SK-N-SH treated with all-trans-retinoic acid at 6 μM for 48 hours (cell line): Measurements from ENCODE around the gene OR2A5.

Experiments used
- ATAC-seq: fragments of 200-7000 bp; cut with Tn5 transposase; 3 replicates; pipeline ENCODE4 v1.9.1; 2020; ENCODE audit warnings: mild to moderate bottlenecking, moderate library complexity
- ARNTL ChIP-seq: fragments of 450-650 bp; formaldehyde crosslinking; IDR thresholded peaks from 2 replicates; pipeline ENCODE4 v1.5.0; 2020; ENCODE audit warnings: low read depth, mild to moderate bottlenecking, moderate library complexity, borderline replicate concordance
- CREB5 ChIP-seq: fragments of 250-450 bp; sonication (Bioruptor Pico); IDR thresholded peaks from 2 replicates; pipeline ENCODE4 v1.5.1; 2020; ENCODE audit warnings: low read depth, mild to moderate bottlenecking, moderate library complexity
- CSDC2 ChIP-seq: fragments of 250-450 bp; sonication (Bioruptor Pico); IDR thresholded peaks from 2 replicates; pipeline ENCODE4 v1.5.0; 2020; ENCODE audit warnings: mild to moderate bottlenecking, moderate library complexity
- ESRRG ChIP-seq: fragments of 250-450 bp; sonication (Bioruptor Pico); IDR thresholded peaks from 2 replicates; pipeline ENCODE4 v1.6.1; 2021; ENCODE audit warnings: mild to moderate bottlenecking
- GLIS3 ChIP-seq: fragments of 250-450 bp; sonication (Bioruptor Pico); IDR thresholded peaks from 2 replicates; pipeline ENCODE4 v1.5.0; 2020; ENCODE audit warnings: mild to moderate bottlenecking, moderate library complexity
- ISL1 ChIP-seq: fragments of 250-450 bp; sonication (Bioruptor Pico); IDR thresholded peaks from 2 replicates; pipeline ENCODE4 v2.1.2; 2022; ENCODE audit warnings: mild to moderate bottlenecking, moderate library complexity
- OSR1 ChIP-seq: fragments of 250-450 bp; sonication (Bioruptor Pico); IDR thresholded peaks from 2 replicates; pipeline ENCODE4 v1.8.0; 2022; ENCODE audit warnings: moderate library complexity, mild to moderate bottlenecking, inconsistent platforms
- POU6F1 ChIP-seq: fragments of 250-450 bp; sonication (Bioruptor Pico); IDR thresholded peaks from 2 replicates; pipeline ENCODE4 v1.8.0; 2021; ENCODE audit warnings: low read depth, mild to moderate bottlenecking, moderate library complexity, borderline replicate concordance
- PPARA ChIP-seq: fragments of 250-450 bp; sonication (Bioruptor Pico); IDR thresholded peaks from 2 replicates; pipeline ENCODE4 v1.5.0; 2020; ENCODE audit warnings: mild to moderate bottlenecking, borderline replicate concordance
- RARB ChIP-seq: fragments of 250-450 bp; sonication (Bioruptor Pico); IDR thresholded peaks from 2 replicates; pipeline ENCODE4 v1.8.0; 2021; ENCODE audit warnings: mild to moderate bottlenecking, moderate library complexity
- TCF4 ChIP-seq: fragments of 250-450 bp; sonication (Bioruptor Pico); IDR thresholded peaks from 2 replicates; pipeline ENCODE4 v1.8.0; 2021; ENCODE audit warnings: mild to moderate bottlenecking, moderate library complexity, borderline replicate concordance
- TOX ChIP-seq: fragments of 250-450 bp; sonication (Bioruptor Pico); IDR thresholded peaks from 2 replicates; pipeline ENCODE4 v1.8.0; 2021; ENCODE audit warnings: mild to moderate bottlenecking, moderate library complexity, borderline replicate concordance
- TSHZ2 ChIP-seq: fragments of 250-450 bp; sonication (Bioruptor Pico); IDR thresholded peaks from 2 replicates; pipeline ENCODE4 v1.5.0; 2020; ENCODE audit warnings: mild to moderate bottlenecking, moderate library complexity
- ZC3H10 ChIP-seq: fragments of 250-450 bp; sonication (Bioruptor Pico); IDR thresholded peaks from 2 replicates; pipeline ENCODE4 v1.5.1; 2021; ENCODE audit warnings: mild to moderate bottlenecking, moderate library complexity
- ZFP30 ChIP-seq: fragments of 450-650 bp; formaldehyde crosslinking; IDR thresholded peaks from 2 replicates; pipeline ENCODE4 v1.5.0; 2022; ENCODE audit warnings: mild to moderate bottlenecking, moderate library complexity
- ZNF565 ChIP-seq: fragments of 450-650 bp; formaldehyde crosslinking; conservative IDR thresholded peaks from 2 replicates; pipeline ENCODE4 v1.5.0; 2020; ENCODE audit warnings: low read depth, mild to moderate bottlenecking, moderate library complexity
- ZNF70 ChIP-seq: fragments of 450-650 bp; formaldehyde crosslinking; IDR thresholded peaks from 2 replicates; pipeline ENCODE4 v1.5.0; 2020; ENCODE audit warnings: mild to moderate bottlenecking, moderate library complexity
- ZNF8 ChIP-seq: fragments of 450-650 bp; formaldehyde crosslinking; IDR thresholded peaks from 2 replicates; pipeline ENCODE4 v1.5.0; 2020; ENCODE audit warnings: mild to moderate bottlenecking, moderate library complexity

OR2A5 gene

GRCh38 chr7:144035385-144035784 is 13.4 kb upstream of the OR2A5 start (continued):
- TF ChIP-seq TSHZ2 (CRISPR knock-in tag) (no peak), ZC3H10 (CRISPR knock-in tag) (no peak), TCF4 (CRISPR knock-in tag) (no peak), GLIS3 (CRISPR knock-in tag) (no peak), ZFP30 (CRISPR knock-in tag) (no peak), ISL1 (CRISPR knock-in tag) (no peak), CSDC2 (CRISPR knock-in tag) (no peak), ZNF8 (no peak), ARNTL (CRISPR knock-in tag) (no peak)

- no peak for ATAC-seq
- TF ChIP-seq ZNF70 (no peak), ARNTL (CRISPR knock-in tag) (no peak), POU6F1 (CRISPR knock-in tag) (no peak), ZC3H10 (CRISPR knock-in tag) (no peak), RARB (CRISPR knock-in tag) (no peak), PPARA (CRISPR knock-in tag) (no peak), CREB5 (CRISPR knock-in tag) (no peak)
These were observed 12.4 kb upstream of the OR2A5 start for GRCh38 chr7:144036302-144036885.

- TF ChIP-seq TOX (CRISPR knock-in tag) (no peak), GLIS3 (CRISPR knock-in tag) (no peak), ESRRG (no peak), OSR1 (CRISPR knock-in tag) (no peak), ISL1 (CRISPR knock-in tag) (no peak), TCF4 (CRISPR knock-in tag) (no peak), ZC3H10 (CRISPR knock-in tag) (no peak)
- no peak for ATAC-seq
These were observed 11.2 kb upstream of the OR2A5 start for GRCh38 chr7:144037414-144038035.

GRCh38 chr7:144038887-144039286 is 9.9 kb upstream of the OR2A5 start:
- ATAC-seq = peak; percentile 26; the same call in 1 of the 3 replicates
- TF ChIP-seq CSDC2 (CRISPR knock-in tag) (no peak), TSHZ2 (CRISPR knock-in tag) (no peak), ARNTL (CRISPR knock-in tag) (no peak), ZNF565 (CRISPR knock-in tag) (no peak), GLIS3 (CRISPR knock-in tag) (no peak)
